Endothelial cell of hepatic sinusoid (primary cell): Measurements from ENCODE around the gene CHIC2.

Experiments
- in situ Hi-C: cut with HindIII; loops from 2 replicates; pipeline ENCODE4 v1.10.0; 2017; ENCODE audit warnings: low sequenced_read_pairs

Gene CHIC2

DNA sequence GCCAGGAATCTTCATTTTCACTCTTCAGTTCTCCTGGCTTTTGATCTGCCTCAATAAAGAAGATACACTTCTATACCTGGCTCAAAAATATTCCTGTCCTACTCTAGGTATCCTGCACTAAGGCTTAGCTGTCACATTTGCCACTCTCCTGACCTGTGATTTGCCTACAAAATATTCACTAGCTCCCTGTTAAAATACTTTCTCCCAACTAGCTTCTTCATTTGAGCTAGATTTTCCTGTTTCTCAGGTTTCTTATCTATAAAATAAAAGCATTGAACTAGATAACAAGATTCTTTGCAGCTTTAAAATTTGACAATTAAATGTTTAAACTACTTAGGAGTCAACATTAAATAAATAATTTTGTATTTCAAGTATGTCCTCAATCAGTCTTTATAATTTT is 53.2 kb downstream of the CHIC2 start:
- in situ Hi-C loops = no loop called here

DNA sequence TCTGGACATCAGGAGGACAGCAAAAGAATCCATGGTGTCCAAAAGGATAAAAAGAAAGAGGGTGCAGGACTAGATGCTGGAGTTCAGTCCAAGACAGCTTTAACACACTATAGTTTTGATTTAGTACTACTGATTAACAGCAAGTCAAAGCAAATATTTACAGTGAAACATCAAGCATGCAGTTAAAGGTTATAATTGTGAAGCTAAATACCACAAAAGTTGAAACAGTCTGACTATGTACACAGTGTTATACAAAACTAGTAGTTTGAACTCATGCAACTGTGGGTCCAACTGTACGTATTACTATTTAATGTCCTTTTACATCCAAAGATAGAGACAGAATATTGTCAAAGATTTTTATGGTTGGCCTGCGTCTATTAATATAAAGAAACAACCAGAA is 57.6 kb downstream of the CHIC2 start:
- in situ Hi-C loops = no loop called here

DNA sequence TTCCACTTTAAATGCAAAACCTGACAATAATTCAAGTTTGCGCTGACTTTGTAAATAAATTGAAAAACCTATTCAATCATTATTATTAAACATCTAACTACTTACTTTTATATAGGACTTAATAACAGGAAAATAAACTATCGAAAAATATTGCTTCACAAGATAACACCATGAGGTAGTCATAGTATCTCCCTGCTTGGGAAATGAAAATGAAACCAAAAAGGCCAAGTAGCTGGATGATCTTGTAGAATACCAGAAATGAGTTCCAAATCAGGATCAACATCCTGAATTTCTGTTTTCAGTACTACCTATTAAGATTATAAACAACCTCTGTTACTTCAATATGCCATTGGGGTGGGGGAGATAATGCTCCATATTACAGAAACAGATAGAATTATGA is 58.9 kb downstream of the CHIC2 start:
- in situ Hi-C loops = no loop called here

DNA sequence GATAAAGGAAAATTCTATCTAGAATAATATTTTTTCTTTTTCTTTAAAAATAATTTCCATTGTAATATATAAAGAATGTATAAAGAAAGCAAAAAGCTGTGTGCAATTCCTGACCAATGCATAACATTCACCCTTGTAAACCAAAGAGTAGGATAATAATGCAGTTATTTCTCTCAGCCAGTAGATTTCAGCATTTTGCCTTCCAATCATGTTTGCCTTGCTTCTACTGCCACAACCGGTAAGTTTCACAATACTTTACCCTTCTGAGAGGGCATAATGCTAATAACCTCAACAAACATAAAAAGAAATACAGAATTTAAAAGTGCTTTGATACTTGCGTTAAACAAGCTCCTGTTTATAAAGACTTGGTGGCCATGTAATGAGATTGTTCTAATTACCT is 59.9 kb downstream of the CHIC2 start:
- in situ Hi-C loops = no loop called here

DNA sequence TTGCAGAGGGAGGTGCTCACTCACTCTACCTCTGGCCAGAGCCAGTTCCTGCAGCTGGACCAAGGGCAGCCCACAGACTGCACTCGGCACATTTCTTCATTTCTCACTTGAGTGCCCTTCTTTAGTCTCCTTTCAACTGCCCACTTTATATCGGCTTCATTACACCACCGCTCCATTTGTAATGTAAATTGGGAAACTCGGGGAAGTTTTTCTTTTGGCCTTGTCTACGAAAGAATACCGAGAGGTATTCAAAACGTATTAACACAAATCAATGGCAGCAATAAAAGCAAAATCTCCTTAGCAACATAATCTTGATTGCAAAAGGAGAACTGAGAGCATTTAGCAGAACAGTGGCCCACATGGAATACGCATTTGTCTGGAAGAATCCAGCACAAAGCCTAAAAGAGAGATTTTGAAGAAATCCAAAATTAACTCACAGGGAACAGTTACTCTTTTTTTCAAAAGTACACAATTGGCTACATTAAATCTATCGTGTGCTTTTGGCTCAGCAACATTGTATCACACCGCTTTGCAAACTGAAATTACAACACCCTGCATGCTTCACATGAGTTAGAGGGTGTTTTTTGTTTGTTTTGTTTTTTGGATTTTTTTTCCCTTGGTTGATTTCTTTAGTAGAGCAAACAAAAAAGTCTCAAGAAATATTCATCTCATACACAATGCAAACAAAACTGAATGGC is 62.6 kb downstream of the CHIC2 start:
- in situ Hi-C loops = no loop called here

DNA sequence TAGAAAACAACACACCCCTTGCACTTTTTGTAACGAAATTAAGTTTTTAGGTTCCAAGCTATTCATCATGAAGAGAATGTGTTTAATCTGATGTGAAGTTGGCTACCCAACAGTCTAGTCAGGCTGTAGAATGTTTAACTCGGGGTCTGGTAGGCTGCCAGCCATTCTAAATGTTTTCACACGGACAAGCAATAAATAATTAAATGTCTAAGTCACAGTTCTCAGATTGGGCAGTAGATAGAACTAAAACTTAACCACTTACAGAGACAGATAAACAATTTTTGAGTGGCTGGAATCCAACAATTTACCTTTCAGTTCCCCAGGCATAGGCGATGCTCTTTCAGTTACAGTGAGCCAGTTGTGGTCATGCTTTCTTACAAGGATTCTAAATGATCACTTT is 66.5 kb downstream of the CHIC2 start:
- in situ Hi-C loops = no loop called here

DNA sequence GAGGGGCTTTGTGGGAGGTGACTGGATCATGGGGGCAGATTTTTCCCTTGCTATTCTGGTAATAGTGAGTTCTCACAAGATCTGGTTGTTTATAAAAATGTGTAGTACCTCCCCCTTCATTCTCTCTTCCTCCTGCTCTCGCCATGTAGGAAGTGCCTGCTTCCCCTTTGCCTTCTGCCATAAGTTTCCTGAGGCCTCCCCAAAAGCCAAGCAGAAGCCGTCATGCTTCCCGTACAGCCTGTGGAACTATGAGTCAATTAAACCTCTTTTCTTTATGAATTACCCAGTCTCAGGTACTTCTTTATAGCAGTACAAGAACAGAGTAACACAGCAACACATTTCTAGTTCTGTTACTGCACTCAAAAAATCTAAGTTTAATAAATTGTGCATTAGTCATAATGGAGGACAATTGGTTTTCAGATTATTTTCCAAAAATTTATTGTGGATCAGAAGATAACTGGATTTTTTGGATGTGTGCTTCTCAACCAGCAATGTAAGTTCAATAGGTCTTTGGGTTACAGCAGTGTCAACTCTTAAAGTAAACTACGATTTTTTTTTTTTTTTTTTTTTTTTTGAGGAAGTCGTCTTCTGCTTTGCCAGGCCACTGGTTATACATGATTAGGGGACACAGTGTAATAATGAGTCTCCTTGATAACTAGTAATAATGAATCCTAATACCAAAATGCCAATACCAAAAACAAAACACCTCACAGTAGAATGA is 69.9 kb downstream of the CHIC2 start:
- in situ Hi-C loops = loop anchor here (5.0 kb wide), 1 partner anchor 37 kb away; no protein-coding TSS in a partner anchor

DNA sequence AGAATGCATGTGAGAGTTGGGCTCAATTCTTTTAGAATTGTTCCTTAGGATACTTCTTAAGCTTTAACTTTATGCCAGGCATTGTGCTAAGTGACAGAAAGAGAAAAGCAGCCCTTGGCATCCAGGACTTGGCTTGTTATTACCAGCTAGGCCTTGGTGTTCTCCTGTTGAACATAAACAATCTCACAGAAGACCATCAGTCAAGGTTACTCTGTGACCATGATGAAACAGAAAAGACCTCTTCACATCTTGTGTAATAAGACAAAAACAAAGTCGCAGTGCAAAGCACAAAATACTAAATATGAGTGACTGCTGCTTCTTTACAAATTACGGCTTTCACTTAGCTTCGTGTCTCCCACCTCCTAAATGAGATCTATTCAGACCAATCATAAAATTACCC is 71.6 kb downstream of the CHIC2 start:
- in situ Hi-C loops = loop anchor here (5.0 kb wide), 1 partner anchor 35 kb away; no protein-coding TSS in a partner anchor

DNA sequence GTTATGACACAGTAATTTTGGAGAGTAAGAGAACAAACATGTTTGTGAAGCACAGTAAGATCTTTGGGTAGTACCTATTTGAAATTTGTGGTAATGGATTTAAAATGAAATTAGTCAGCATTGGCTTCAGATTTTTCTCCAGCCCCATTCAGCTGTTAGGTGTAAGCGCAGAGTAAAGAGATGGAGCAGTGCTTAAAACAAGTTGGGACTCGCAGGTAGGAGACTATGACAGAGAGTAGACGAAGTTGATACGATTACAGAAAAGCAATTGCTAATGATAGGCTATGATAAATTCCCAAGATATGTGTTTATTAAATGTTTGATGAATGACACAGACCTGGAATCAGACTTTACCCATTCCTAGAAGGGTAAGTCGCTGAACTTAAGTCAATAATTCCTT is 72.6 kb downstream of the CHIC2 start:
- in situ Hi-C loops = loop anchor here (5.0 kb wide), 1 partner anchor 35 kb away; no protein-coding TSS in a partner anchor

DNA sequence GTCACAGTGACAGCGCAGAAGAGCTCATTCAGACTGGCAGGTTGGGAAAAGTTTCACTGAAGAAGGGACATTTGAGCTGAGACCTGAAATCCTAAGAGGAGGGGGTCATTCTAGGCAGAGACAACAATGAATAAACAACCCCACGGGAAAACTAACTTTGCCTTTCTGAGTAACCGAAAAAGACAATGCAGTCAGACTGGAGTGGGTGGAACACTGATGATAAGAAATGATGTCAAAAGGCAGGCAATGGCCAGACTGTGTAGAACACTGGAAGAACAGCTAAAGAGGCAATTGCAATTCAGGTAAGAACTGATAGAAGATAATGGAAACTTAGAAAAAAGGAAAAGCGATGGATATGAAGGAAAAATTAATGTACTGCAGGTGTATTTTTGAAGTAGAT is 73.8 kb downstream of the CHIC2 start:
- in situ Hi-C loops = loop anchor here (5.0 kb wide), 1 partner anchor 33 kb away; no protein-coding TSS in a partner anchor

DNA sequence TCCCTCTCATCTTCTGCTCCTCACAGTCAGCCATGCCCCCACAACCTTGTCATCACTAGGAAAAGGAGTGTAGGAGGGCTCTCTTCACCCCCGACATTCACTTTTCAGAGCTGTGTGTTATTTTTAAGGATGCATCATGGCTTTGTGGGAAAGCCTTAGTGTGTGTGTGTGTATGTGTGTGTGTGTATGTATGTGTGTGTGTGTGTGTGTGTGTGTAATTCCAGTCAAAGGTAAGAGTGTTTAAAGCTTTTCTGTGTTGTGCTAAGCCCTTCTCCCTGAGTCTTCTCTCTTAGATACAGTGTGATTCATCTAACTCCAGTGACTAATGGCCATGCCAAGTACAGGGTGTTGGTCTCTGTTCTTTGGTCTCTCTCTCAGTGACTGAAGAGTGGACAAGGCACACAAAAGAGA is 76.6 kb downstream of the CHIC2 start:
- in situ Hi-C loops = no loop called here

DNA sequence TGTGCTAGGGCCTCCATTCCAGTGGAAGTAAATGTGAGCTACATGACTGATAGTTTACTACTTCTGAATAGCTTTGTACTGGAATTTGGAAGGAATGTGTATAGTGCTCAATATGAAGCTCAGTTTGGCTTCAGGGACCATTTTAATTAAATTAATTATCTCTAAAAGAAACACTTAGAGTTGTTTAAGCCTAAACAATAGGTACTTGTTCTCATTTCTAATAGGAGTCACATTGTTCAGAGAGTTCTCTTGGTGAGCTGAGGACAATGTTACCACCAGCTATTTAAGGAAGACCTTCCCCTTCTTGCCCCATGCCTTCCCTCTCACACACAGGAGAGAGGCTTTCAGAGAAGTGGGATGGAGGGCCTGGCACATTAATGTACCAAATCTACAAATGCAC is 78.3 kb downstream of the CHIC2 start:
- in situ Hi-C loops = no loop called here

DNA sequence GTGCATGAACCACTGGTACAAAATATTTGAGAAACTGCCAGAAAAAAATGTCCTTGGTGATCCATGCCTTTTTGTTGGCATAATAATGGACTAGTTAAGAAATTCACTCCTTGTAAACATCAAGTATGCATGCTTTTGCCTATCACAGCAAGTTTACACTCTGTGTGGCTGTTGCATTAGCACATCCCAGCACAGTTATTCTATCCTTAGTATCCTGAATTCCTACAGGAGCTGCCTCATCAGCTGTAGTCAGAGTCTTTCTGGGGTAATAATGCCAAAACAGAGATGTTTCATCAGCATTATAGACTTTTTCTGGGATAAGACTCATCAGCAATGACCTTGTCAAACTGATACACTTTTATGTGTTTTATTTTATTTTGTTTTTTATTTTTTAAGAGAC is 82.8 kb downstream of the CHIC2 start:
- in situ Hi-C loops = no loop called here

DNA sequence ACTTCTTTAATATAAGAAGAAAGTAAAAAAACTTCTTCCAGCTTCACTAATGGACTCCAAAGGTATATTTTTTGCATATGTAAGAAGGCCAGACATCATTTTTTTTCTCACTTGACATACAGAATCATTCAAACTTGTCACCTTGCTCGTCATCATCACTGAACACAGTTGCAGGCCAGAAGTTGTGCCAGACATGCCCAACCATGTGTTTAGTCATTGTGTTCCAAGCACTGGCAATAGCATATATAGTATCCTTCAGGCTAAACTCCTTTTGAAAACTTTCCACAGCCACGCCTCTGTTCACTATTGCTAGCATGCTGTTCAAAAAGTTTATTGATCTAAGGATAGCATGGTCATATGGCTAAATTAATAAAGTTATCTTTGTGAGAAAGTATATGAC is 83.3 kb downstream of the CHIC2 start:
- in situ Hi-C loops = no loop called here

DNA sequence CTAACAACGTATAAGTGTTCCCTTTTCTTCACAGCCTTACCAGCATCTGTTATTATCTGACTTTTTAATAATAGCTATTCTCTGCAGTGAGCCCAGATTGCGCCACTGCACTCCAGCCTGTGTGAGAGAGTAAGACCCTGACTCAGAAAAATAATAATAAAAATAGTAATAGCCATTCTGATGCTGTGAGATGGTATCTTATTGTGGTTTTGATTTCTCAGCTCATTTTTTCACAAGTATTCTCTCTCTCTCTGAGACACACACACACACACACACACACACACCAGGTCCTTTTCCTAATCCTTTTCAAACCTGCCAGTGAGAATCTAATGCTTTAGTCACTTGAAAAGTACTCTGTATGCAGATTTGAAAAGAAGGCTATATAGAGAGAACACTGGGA is 89.8 kb downstream of the CHIC2 start:
- in situ Hi-C loops = no loop called here

DNA sequence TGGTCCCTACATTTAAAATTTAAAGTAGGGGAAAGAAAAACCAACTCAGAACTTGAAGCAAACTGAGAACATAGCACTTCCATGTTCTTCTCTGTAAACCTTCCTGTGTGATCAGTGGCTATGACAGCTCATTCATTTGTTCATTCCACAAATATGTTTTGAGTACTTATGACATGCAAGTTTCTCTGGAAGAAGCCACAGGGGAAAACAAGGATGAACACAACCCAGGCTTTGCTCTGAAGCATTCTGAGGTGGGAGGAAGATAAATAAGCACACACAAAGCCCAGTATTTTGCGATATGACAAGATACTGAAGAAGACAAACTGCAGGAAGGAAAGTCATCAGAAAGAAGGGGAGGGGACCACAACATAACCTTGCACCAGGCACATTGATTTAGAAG is 96.4 kb downstream of the CHIC2 start:
- in situ Hi-C loops = no loop called here

DNA sequence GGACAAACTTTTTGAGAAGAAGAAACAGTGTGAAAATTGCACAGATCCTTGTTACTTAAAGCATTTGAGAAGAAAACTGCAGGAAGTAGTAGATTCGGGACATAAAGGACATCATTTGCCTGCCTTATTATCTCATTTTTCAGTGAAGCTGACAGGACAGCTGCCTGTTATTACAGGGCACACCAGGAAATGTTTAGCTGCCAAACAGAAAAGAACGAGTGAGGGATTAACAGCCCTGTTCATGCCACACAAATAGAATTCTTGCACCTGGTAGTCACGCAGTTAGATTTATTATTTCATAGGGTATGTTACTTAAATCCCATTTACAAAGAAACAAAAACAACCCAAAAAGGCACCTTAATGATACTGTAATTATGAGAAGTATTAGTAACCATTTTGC is 100.6 kb downstream of the CHIC2 start:
- in situ Hi-C loops = no loop called here

DNA sequence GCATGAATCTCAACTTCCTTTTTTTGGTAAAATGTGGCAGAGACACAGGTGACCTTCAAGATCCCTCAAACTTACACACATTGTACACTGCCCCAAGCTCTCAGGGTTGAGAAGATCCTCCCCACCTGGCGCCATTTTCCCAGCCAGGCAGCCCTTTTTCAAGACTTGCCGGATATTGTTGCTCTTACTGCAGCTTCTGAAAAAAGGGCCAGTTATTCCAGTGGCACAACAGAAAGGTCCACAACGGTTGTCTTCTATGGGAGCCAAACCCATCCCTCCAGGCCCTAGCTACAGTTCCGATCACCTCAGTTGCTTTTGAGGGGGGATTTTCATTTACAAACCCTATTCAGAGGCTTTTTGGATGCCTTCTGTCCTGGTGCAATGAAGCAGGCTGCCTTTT is 101.1 kb downstream of the CHIC2 start:
- in situ Hi-C loops = no loop called here

DNA sequence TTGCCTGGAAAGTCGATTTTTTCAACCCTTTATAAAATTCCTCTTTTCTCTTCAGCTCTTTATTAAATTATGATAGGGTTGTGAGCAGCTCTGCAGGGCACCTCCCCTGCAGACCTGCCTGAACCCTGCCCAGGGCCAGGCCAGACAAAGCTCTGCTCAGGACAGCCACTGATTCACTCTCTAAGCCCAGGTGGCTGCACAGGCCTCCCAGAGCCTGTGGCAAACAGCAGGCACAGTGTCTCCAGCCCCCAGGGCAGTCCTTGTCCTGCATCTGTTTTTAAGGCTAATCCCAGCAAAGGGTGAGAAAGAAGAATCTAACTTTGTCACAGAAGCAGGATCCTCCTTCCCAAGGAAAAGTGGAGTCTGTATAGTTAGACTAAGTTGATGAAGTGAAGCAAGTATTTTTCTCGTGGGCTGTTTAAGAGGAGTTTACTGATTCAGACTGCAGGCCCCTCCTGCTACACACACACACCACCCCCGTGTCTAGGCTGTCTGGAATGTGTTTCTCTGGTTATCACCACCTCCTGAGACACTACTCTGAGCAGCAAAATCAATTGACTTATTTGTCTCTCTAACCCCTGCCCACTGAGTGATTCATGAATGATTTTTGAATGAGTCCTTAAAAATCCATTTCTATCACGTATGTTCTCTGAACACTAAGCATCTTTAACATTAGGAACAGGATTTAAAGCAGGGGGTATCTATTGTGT is 101.7 kb downstream of the CHIC2 start:
- in situ Hi-C loops = no loop called here

DNA sequence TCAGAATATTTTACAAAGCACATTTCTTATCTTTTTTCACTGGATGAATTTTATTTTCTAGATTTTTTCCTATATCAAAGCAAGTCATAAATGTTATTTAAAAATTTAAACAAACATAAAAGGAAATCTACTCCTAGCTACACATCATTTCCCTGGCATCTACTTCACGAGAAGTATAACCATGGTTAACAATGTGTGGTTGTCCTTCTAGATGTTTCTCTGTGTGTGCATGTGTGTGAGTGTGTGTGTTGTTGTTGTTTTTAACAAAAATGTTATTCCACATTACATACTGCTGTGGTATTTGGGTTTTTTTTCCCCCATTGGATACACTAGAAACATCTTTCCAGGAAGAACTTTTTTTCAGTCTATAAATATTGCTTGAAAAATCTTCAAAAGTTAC is 103.1 kb downstream of the CHIC2 start:
- in situ Hi-C loops = no loop called here

DNA sequence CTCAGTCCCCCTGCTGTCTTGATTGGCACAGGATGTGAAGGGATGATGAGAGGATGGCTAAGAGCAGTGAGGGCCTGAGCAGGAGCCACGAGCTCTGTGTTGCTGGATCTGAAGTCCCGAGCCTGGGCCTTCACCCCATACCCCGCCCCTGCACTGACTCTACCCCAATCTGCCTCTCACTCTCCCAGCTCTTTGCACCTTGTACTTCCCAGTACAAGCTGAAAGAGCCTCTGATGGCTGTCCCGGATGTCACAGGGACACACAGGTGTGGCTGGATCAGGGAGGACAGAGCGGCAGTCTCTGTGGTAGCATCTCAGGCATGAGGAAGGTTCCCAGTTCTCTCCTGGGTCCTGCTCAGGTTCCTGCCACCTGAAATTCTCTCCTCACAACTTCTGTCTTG is 103.6 kb downstream of the CHIC2 start:
- in situ Hi-C loops = no loop called here
